HS-27A (cell line): ENCODE data around the gene EPHA3.

Experiments
- DNase-seq: peaks from one replicate; pipeline ENCODE4 v3.0.0-alpha.2; 2012; ENCODE audit warnings: low read depth, missing footprints

The EPHA3 gene

GRCh38 chr3:89107461-89108290, at the start of gene EPHA3:
Gene EPHA3 (plus strand): TSS chr3:89107621. CDS start chr3:89107749, 128 bp downstream.
- DNase-seq: peak; percentile 65

GRCh38 chr3:89058371-89058770, 49.0 kb upstream of the EPHA3 start:
- no peak for DNase-seq

DNA sequence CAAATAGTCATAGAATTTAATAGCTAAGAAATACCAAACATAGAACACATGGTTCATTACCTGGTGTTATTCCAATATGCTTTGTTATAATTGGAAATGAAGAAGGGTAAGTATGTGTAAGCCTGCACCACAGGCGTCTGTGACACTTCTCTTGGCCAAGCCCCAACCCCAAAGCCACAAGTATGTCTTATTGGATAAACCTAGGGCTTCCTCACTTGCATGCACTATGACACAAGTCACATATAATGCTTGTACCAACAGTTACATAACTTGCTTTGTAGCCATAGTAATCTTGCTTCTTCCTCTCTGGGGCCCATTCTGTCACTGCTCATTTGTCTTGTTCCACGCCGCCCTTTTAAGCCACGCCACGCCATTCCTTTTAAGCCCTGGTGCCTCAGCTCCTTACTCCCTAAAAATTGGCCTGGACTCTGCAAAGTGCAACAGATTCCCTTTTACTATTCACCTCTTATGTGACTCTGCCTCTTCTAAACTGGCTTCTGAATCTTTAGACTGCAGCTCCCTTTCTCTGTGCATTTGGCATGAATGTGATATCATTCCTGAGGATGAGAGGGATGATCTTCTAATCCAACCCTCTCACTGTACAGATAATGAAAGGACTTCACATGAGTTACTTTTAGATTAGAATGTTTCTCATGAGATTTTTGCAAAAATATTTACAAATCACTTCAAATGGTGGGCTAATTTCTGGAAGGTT, 48.1 kb upstream of the EPHA3 start:
- peak; percentile 46 for DNase-seq

DNA sequence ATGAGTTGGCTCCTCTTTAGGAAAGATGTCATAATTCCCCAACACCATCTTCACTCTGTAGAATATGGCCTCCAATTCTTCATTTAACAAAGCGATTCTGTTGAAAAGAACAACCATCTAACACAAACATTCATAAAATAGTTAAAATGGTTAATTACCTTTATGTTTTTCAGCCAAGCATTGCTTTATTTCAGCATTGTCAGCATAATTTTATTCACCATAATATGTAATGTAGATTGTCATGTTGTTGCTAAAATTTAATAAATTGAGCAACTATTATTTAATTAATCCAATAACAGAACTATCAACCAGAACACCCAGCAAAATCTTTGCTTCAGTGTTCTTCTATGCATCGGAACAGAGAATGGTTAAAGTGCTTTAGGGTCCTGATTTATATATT, 46.2 kb upstream of the EPHA3 start:
- DNase-seq: no peak

- DNase-seq: no peak
Observed at GRCh38 chr3:89067736-89068135, 39.7 kb upstream of the EPHA3 start.

GRCh38 chr3:89072642-89073041, 34.8 kb upstream of the EPHA3 start:
- DNase-seq: no peak

- no peak for DNase-seq
Observed at GRCh38 chr3:89079944-89080343, 27.5 kb upstream of the EPHA3 start.

- no peak for DNase-seq
Observed at GRCh38 chr3:89087851-89088250, 19.6 kb upstream of the EPHA3 start.

- peak; percentile 19 for DNase-seq
Observed at GRCh38 chr3:89098173-89098572, 9.2 kb upstream of the EPHA3 start.

DNA sequence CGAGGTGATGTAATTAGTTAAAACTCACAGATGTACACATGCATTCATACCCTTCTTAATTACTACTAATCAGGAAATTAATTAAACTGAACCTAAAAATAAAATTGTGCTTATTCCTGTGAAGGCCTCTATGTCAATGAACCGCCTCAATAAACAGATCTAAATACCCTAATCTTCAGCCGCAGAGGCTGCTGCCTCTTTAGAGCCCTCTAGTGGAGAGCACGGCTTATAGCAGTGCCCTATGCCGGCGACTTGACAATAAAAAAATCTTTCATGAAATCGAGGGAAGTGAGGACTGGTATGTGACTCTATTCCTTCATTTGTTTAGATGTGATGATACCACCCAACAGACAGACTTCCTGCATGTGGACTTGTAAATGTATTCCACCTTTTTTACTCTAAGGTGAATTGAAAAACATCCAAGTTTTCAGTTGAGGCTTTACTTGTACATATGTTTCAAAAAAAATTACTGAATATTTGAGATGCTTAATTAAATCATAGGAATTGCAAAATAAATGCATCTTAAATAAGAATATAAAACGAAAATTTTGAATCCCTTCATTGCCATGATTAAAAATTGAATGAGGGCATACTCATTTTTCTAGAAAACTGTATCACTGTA, 8.3 kb upstream of the EPHA3 start:
- DNase-seq: peak; percentile 38

DNA sequence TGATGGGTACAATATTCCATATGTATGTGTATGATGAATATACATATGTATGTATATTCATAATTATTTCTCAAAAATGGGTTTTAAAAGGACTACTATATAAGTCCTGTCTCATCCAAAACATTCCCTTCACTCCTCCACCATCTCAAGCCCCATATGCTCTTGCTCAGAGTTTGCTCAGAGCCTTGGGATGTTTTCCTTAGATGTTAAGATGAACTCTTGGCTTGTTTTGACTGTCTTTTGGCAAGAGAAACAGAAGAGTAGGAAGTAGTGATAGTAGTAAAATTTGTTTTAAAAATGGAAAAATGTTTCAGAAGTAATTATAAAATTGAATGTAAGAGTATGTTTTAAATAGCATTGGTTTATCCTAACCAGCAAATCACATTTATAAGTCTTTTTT, 6.2 kb upstream of the EPHA3 start:
- no peak for DNase-seq

DNA sequence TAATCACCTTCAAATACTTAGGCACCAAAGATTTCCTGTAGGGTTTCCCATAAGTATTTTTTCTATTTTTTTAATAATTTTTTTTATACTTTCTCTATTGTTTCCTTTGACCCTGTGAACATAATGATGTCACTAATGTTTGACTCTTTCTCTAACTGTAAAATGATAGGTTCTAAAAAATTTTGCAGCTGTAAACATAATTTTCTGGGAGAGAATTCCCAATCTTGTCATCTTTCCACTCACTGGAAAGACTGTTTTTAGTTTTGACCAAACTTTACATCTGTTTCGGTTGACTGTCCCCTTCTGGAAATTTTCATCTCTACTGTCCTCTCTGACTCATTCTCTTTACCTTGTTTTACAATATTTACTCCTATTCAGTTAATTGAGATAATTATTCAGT, 5.5 kb upstream of the EPHA3 start:
- no peak for DNase-seq

- no peak for DNase-seq
Observed at GRCh38 chr3:89104499-89104898, 2.9 kb upstream of the EPHA3 start.

DNA sequence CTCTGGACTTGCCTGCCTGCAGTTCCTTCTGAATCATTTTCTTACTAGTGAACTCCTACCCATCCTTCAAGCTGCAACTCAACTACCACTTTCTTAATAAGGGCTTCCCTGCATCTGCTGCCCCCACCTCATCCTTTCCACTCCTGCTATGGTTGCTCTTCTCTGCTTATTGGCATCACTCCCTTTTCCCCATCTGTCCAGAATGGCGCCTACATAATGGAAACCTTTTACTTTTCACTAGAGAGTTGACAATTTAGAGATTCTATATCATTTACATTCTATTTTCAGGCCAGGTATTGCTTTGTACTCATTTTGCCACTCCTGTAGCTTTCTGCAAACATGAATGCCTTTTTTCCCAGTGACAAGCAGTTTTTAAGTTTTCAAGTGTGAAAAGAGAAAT, 1.9 kb upstream of the EPHA3 start:
- DNase-seq: no peak

DNA sequence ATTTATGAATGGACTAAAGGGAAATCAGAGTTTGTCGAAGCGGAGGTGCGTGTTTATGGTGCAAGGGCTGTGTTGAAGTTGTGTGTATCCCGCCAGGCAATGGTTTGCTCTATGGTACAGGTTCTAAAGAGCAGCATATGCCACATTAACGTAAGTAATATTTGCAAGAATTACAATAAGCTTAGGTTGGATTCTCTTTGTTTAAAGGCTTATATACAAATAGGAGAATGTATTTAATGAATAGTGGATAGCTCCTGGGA, 800 bp downstream of the EPHA3 start:
- no peak for DNase-seq

GRCh38 chr3:89113344-89113743, 5.9 kb downstream of the EPHA3 start:
- no peak for DNase-seq

GRCh38 chr3:89113893-89114840, 6.7 kb downstream of the EPHA3 start:
- DNase-seq: peak; percentile 19

- DNase-seq: no peak
Observed at GRCh38 chr3:89114841-89115223, 7.4 kb downstream of the EPHA3 start.

DNA sequence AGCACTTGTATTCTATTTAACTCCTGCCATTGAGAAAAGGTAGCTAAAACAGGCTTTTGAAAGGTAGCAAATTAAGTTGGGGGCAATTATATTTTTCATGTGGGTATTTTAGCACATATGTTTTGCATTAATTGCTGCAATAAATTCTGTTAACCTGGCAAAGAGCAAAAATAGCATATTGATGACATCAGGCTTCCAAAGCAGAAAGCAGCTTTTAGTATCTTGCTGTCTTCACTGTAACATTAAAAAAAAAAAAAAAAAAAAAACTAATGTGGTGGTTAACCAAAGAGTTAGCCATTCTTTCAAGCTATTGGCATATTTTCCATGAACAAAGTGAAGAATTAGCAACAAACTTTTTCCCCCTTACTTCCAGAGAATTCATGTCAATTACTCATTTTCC, 9.1 kb downstream of the EPHA3 start:
- DNase-seq: no peak

DNA sequence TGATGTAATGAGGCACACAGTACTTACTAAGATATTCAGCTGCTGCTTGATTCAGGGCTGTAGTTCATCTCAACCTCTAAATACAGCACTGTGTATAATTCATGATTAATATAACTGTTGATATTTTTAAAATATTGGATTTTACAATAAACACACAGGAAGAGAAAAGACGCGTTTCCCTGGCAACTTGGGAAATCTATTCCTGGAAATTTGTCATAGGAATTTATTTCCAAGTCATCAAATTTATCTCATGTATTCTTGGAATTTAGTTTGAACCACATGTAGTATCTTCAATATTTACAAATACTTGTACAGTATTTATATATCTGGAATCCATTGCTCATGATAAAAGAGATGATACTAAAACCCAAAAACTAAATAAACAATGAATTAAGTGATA, 30.6 kb downstream of the EPHA3 start:
- DNase-seq: no peak

DNA sequence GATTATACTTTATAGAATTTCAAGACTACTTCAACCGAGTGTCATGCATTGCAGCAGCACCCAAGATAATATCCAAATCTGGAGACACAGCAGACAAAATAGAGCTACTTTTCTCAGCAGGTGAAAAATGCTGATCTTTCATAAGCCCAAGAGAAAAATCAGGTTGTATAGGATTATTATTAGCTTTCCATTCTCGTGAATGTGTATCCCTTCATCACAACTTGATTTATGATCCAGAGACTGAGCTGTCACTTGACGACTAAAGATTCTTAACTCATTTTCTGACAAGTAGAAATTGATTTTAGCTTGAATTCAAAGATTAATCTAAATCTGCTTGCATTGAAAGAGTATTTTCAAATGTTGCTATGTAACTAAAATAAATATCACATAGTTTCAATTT, 32.4 kb downstream of the EPHA3 start:
- DNase-seq: no peak

- no peak for DNase-seq
Observed at GRCh38 chr3:89144080-89144479, 36.7 kb downstream of the EPHA3 start.
